HAP-1 (cell line): ENCODE data around the gene TMEFF2.

ENCODE experiments used
- DNase-seq, 2 experiments: peaks; one replicate each; pipeline ENCODE4 v3.0.0-alpha.2; 2016 to 2020; ENCODE audit warnings: low spot score in 2 of 2
- H3K27me3 ChIP-seq: fragments of 250-450 bp; sonication (Bioruptor Pico); 2 replicates; pipeline ENCODE4 v1.5.1; 2020; ENCODE audit warnings: low read depth, mild to moderate bottlenecking, moderate library complexity
- H3K36me3 ChIP-seq: fragments of 250-450 bp; sonication (Bioruptor Pico); replicated peaks from 2 replicates; pipeline ENCODE4 v1.5.1; 2020; ENCODE audit warnings: mild to moderate bottlenecking
- H3K4me1 ChIP-seq: fragments of 250-450 bp; sonication (Bioruptor Pico); 2 replicates; pipeline ENCODE4 v1.5.1; 2020; ENCODE audit warnings: mild to moderate bottlenecking
- H3K4me3 ChIP-seq: fragments of 250-450 bp; sonication (Bioruptor Pico); 2 replicates; pipeline ENCODE4 v1.5.1; 2020; ENCODE audit warnings: mild to moderate bottlenecking, moderate library complexity
- H3K9me3 ChIP-seq: fragments of 250-450 bp; sonication (Bioruptor Pico); 2 replicates; pipeline ENCODE4 v1.5.1; 2020; ENCODE audit warnings: mild to moderate bottlenecking, moderate library complexity
- in situ Hi-C: fragments of 300-500 bp; cut with MboI; formaldehyde crosslinking; loops from 3 replicates; pipeline ENCODE4 v1.14.3; 2020; ENCODE audit warnings: low sequenced_read_pairs, inconsistent platforms, mixed read lengths

Gene TMEFF2

DNA sequence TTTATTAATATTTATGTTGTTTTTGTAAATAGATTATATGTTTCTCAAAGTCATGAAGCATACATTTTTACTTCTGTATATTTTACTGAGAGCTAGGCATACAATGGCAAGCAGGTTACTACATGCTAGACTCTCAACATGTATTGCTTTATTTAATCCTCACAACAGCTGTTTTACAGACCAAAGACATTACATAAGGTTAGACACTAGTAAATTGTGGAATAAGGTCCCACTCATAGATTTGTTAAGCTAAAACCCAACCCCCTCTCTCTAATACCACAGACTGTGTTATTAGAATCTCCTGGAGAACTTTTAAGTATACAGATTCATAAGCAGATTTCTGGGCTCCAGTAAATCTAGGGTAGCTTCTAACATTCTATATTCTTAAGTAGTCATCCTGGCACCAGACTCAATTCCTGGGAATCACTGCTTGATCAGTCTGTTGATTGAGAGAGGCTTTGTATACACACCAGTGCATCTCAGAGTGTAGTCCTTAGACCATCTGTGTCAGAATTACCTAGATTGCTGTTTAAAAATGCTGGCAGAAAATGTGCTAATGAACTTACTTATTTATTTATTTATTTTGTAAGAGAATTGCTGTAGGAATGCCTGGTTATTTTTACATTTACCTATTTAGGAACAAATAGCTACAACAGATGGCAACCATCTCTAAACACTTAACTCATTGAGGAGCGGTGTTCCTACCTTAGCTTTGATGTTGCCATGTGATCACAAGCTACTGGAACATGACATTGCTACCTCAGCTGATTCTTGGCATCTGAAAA, 194.3 kb downstream of the TMEFF2 start:
- in situ Hi-C loops, result no loop called here
- Histone ChIP-seq H3K4me1 (peaks cover 15% of the 10 kb centered on the region), H3K36me3 (no peaks in the 10 kb centered on the region)

DNA sequence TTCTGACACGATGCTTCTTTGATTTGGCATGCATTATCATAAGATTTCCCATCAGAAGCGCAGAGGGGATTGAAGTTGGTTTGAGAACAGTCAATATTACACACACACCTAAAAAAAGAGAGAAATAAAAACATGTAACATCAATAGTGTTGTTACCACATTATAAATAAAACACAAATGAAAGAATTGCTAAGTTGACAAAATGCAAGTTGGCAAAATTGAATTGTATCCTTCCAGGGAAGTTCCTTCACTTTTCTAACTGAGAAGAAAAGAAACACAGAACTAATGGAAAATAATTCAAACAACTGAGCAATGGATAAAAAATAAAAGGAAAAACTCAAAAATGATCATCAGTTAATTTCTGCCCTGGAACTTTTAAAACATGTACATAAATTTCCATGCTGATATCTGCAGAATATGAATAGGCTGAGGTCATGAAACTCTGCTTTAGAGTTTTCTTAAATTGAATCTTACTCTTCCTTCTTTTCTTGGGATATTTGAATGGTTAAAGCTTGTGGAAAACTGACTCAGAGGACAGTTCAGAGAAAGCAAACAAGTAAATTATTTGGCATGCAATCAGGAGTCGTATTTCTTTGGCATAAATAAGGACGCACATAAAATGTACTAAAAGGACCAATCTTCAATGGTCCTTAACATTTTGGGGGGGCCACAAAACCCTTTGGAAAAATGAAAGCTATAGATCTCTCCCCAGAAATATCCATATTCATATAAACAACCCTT, 195.5 kb downstream of the TMEFF2 start:
- no peak for DNase-seq
- in situ Hi-C loops, result no loop called here

More for the DNA sequence above, 194.3 kb downstream of the TMEFF2 start:
- Histone ChIP-seq H3K27me3 (no peaks in the 10 kb centered on the region), H3K9me3 (no peaks in the 10 kb centered on the region), H3K4me3 (no peak overlapping the region)
- DNase-seq, result no peak

GRCh38 chr2:191995285-191995684, 199.4 kb downstream of the TMEFF2 start:
- in situ Hi-C loops, result no loop called here
- DNase-seq, result peak in 1 of 2 experiments; percentile 27

More for the DNA sequence above, 195.5 kb downstream of the TMEFF2 start:
- Histone ChIP-seq H3K9me3 (no peaks in the 10 kb centered on the region), H3K36me3 (no peaks in the 10 kb centered on the region), H3K27me3 (no peaks in the 10 kb centered on the region), H3K4me1 (peaks cover 14% of the 10 kb centered on the region), H3K4me3 (no peak overlapping the region)

DNA sequence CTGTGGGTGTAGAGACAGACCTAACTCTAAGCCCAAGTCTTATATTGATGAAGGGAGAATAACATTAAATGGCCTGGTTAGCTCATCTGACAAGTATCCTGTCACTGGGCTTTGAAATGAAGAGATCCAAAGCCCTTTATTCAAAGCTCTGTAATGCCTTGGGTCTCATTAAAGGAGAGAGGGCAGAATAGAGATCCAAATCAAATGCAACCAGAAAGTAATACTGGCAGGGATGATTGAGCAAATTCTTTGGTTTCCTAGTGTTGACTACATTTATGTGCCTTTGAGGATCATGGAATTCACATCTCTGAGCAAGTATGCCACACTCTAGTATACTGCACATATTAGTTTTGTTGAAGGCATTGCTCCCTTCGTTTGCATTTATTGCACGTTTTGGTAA, 200.0 kb downstream of the TMEFF2 start:
- no peaks in the 10 kb centered on the region for H3K36me3 ChIP-seq
- no peak for DNase-seq
- in situ Hi-C loops, result no loop called here
- no peaks in the 10 kb centered on the region for H3K27me3 ChIP-seq
- H3K4me1 ChIP-seq, result peaks cover 11% of the 10 kb centered on the region
- no peaks in the 10 kb centered on the region for H3K9me3 ChIP-seq
- no peak overlapping the region for H3K4me3 ChIP-seq

More at GRCh38 chr2:191995285-191995684, 199.4 kb downstream of the TMEFF2 start:
- Histone ChIP-seq H3K36me3 (no peaks in the 10 kb centered on the region), H3K4me1 (peaks cover 11% of the 10 kb centered on the region), H3K9me3 (no peaks in the 10 kb centered on the region), H3K27me3 (no peaks in the 10 kb centered on the region), H3K4me3 (no peak overlapping the region)

DNA sequence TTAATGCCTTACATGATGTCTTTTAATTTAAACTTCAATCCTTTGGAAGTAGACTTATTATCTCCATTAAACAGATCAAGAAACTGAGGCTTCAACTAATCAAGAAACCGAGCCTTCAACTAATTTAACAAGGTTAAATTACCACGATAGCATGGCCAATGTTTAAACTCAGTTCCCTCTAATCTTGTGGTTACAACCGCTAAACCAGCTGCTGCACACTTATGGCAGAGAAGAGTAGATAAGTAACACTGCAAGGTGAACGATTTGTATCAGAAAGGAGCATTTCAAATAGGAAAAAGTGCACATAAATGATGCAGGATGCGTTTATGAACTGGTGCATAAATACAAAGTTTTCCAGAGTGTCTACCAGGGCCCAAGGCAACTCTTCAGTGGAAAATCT, 203.3 kb downstream of the TMEFF2 start:
- Histone ChIP-seq H3K4me1 (peaks cover 11% of the 10 kb centered on the region), H3K4me3 (no peak overlapping the region), H3K9me3 (no peaks in the 10 kb centered on the region), H3K36me3 (no peaks in the 10 kb centered on the region), H3K27me3 (no peaks in the 10 kb centered on the region)
- in situ Hi-C loops, result no loop called here
- DNase-seq, result no peak

GRCh38 chr2:191985740-191986139, 209.0 kb downstream of the TMEFF2 start:
- no peaks in the 10 kb centered on the region for H3K27me3 ChIP-seq
- DNase-seq, result no peak
- no peaks in the 10 kb centered on the region for H3K9me3 ChIP-seq
- H3K4me3 ChIP-seq, result no peak overlapping the region
- in situ Hi-C loops, result no loop called here
- H3K4me1 ChIP-seq, result no peaks in the 10 kb centered on the region
- no peaks in the 10 kb centered on the region for H3K36me3 ChIP-seq

- Histone ChIP-seq H3K9me3 (no peaks in the 10 kb centered on the region), H3K4me1 (peaks cover 11% of the 10 kb centered on the region), H3K36me3 (no peaks in the 10 kb centered on the region), H3K4me3 (no peak overlapping the region), H3K27me3 (no peaks in the 10 kb centered on the region)
- no peak for DNase-seq
- in situ Hi-C loops, result no loop called here
These were observed 211.1 kb downstream of the TMEFF2 start for GRCh38 chr2:191983591-191983990.

- in situ Hi-C loops, result no loop called here
- no peak overlapping the region for H3K4me3 ChIP-seq
- H3K4me1 ChIP-seq, result peaks cover 14% of the 10 kb centered on the region
- H3K27me3 ChIP-seq, result no peaks in the 10 kb centered on the region
- no peaks in the 10 kb centered on the region for H3K36me3 ChIP-seq
- no peaks in the 10 kb centered on the region for H3K9me3 ChIP-seq
- DNase-seq, result no peak
These were observed 211.5 kb downstream of the TMEFF2 start for GRCh38 chr2:191983186-191983585.

GRCh38 chr2:191981706-191982105, 213.0 kb downstream of the TMEFF2 start:
- Histone ChIP-seq H3K4me1 (peaks cover 14% of the 10 kb centered on the region), H3K4me3 (no peak overlapping the region), H3K36me3 (no peaks in the 10 kb centered on the region), H3K9me3 (no peaks in the 10 kb centered on the region), H3K27me3 (no peaks in the 10 kb centered on the region)
- DNase-seq, result no peak
- in situ Hi-C loops, result no loop called here

- peaks cover 17% of the 10 kb centered on the region for H3K4me1 ChIP-seq
- no peaks in the 10 kb centered on the region for H3K9me3 ChIP-seq
- DNase-seq, result no peak
- in situ Hi-C loops, result no loop called here
- no peak overlapping the region for H3K4me3 ChIP-seq
- no peaks in the 10 kb centered on the region for H3K27me3 ChIP-seq
- no peaks in the 10 kb centered on the region for H3K36me3 ChIP-seq
These were observed 214.2 kb downstream of the TMEFF2 start for GRCh38 chr2:191980483-191980882.

DNA sequence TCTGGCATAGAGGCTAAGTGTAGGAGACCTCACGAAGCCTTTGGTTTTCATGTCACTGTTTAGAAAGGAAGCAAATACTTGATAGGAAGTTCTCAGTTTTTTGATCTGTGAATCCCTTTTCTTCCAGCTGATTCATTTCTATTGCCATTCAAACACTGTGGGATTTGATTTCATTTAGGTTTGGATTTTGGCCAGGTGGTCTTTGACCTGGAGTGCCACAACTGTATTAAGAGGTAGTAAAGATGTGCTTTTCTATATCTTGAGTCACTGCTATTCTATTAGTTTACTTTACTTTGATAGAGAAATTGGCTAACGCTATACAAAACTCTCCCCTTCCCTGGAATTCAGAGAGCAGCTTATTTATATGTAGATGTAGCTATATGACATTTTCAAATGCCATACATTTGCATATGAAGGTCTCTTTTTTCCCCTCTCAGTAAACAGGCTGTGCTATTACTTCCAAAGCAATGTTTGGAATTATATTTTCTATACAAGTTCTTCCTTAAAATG, 215.5 kb downstream of the TMEFF2 start:
- in situ Hi-C loops, result no loop called here

DNA sequence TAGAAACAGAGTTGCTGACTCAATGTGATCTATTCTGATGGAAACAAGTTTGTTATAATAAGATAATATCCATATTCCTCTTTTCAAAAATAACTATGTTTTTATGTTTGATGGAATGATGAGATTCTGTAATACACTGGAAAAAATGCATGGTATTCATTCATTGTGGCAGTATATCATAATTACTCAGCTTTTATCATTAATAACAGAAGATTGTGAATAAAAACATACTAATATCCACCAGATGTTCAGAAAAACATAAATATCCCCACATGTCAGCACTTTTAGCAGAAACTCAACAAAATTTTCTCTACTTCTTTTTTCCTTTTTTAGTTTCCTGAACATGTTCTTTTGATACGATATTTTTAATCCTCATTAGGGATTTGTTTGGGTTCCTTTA, 217.0 kb downstream of the TMEFF2 start:
- Histone ChIP-seq H3K36me3 (no peaks in the 10 kb centered on the region), H3K4me3 (no peak overlapping the region), H3K9me3 (no peaks in the 10 kb centered on the region), H3K4me1 (peaks cover 17% of the 10 kb centered on the region), H3K27me3 (no peaks in the 10 kb centered on the region)
- in situ Hi-C loops, result no loop called here
- DNase-seq, result no peak

More for the DNA sequence above, 215.5 kb downstream of the TMEFF2 start:
- no peaks in the 10 kb centered on the region for H3K9me3 ChIP-seq
- peak; percentile 62 to 99 for DNase-seq
- H3K4me3 ChIP-seq, result no peak overlapping the region
- no peaks in the 10 kb centered on the region for H3K27me3 ChIP-seq
- no peaks in the 10 kb centered on the region for H3K36me3 ChIP-seq
- peaks cover 17% of the 10 kb centered on the region for H3K4me1 ChIP-seq

- in situ Hi-C loops, result no loop called here
- H3K4me1 ChIP-seq, result peaks cover 17% of the 10 kb centered on the region
- H3K27me3 ChIP-seq, result no peaks in the 10 kb centered on the region
- no peaks in the 10 kb centered on the region for H3K36me3 ChIP-seq
- H3K9me3 ChIP-seq, result no peaks in the 10 kb centered on the region
- peak in 1 of 2 experiments; percentile 24 for DNase-seq
- no peak overlapping the region for H3K4me3 ChIP-seq
These were observed 218.3 kb downstream of the TMEFF2 start for GRCh38 chr2:191976436-191976835.

DNA sequence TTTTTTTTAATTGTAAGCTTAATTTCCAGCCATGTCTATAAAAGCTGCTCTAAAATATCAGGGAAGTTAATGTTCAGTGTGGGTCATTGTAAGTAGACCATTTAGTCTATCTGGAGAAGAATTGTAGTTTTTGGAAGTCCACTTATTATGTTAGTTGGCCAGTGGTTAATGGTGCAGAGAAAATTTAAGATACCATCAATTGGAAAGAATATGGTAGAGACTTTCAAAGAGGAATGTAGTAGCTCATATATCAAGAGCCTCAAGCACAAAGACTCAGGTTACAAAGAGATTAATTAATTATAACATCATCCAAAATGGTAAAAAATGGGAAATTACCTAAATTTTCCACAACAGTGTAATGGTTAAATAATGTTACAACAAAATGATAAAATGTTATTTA, 220.1 kb downstream of the TMEFF2 start:
- Histone ChIP-seq H3K27me3 (no peaks in the 10 kb centered on the region), H3K4me1 (peaks cover 12% of the 10 kb centered on the region), H3K9me3 (no peaks in the 10 kb centered on the region), H3K36me3 (no peaks in the 10 kb centered on the region), H3K4me3 (no peak overlapping the region)
- in situ Hi-C loops, result no loop called here
- DNase-seq, result no peak
